ENCODE measurements around the gene XBP1. TPM values are rescaled to one million over a fixed set of nuclear protein-coding genes. Genes with fewer than 3 reads are reported as not detected.
A peak's percentile ranks its signal among the peaks of the same experiment; 100 is the strongest.

XBP1 gene
- total RNA-seq, 4 donors from 2014 or later, result 65.6 to 113 (median 111) TPM

DNA sequence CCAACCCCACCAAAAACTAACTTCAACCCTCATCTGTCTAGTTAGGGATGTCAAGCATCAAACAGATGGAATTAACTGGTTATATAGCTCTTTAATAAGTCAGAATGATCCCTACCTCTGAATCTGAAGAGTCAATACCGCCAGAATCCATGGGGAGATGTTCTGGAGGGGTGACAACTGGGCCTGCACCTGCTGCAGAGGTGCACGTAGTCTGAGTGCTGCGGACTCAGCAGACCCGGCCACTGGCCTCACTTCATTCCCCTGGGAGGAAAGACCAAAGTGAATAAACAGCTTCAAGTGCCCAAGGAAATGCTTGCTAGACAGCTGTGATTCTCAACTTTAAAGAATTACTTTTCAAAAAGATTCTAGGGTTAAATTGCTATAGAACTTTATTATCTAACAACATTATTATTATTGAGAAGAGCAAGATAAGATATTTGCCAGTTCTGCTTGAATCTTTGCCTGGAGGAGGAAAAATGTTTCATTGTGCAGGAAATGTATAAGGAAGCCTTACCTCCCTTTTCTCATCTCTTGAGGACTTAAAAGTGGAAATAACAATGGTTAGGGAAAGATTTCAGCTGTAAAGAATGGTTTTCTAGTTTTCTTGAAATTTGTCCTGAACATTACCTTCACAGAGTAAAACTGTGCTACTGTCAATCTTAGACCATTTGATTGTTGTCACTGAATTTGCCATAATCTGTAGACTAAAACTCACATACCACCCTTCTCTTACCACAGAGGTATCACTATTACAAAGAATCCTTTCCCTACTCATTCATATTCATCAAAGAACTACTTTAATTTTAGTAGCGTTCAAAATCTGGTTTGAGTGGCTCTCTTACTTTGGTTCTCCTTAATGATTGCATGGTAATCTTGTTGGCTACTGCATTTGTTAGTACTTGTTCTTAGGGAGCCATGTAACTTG lies 4.2 kb downstream of the XBP1 start:
- Histone ChIP-seq H3K4me3 (no peak overlapping the region), H3K27ac (no peak overlapping the region), H3K27me3 (no peaks in the 10 kb centered on the region), H3K4me1 (peaks cover 0 to 58% (median 15%) of the 10 kb centered on the region in 4 donors), H3K9me3 (no peaks in the 10 kb centered on the region), H3K36me3 (peaks cover 2 to 54% (median 22%) of the 10 kb centered on the region in 3 donors)
- DNase-seq (ENCODE audit: low spot score in 2 of 2), result no peak
- TF ChIP-seq POLR2A (IDR thresholded peaks at IDR 0.05) (no peak), EP300 (IDR thresholded peaks at IDR 0.05) (no peak)
- 76 to 79% methylated on average over 5 of the region's 5 CpGs for WGBS, 2 donors

DNA sequence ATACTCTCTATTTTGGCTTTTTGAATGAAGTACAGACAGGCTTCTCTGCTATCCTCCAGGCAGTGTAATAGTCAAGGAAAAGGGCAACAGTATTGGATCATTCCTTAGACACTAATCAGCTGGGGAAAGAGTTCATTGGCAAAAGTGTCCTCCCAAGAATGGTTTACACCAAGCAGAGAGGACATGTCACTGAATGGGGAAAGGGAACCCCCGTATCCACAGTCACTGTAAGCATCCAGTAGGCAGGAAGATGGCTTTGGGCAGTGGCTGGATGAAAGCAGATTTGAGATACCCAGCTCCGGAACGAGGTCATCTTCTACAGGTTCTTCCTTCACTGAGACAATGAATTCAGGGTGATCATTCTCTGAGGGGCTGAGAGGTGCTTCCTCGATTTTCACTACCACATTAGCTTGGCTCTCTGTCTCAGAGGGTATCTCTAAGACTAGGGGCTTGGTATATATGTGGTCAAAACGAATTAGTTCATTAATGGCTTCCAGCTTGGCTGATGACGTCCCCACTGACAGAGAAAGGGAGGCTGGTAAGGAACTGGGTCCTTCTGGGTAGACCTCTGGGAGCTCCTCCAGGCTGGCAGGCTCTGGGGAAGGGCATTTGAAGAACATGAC lies 5.2 kb downstream of the XBP1 start:
- Histone ChIP-seq H3K9me3 (no peaks in the 10 kb centered on the region), H3K27ac (peak overlapping the region in 1 of 4 donors; percentile 12), H3K27me3 (no peaks in the 10 kb centered on the region), H3K4me1 (peaks cover 0 to 56% (median 15%) of the 10 kb centered on the region in 4 donors), H3K4me3 (no peak overlapping the region), H3K36me3 (peaks cover 2 to 55% (median 22%) of the 10 kb centered on the region in 3 donors)
- no peak for TF ChIP-seq POLR2A (IDR thresholded peaks at IDR 0.05)
- no peak for DNase-seq (ENCODE audit: low spot score in 2 of 2)
- 81 to 87% methylated on average over 6 of the region's 6 CpGs for WGBS, 2 donors

DNA sequence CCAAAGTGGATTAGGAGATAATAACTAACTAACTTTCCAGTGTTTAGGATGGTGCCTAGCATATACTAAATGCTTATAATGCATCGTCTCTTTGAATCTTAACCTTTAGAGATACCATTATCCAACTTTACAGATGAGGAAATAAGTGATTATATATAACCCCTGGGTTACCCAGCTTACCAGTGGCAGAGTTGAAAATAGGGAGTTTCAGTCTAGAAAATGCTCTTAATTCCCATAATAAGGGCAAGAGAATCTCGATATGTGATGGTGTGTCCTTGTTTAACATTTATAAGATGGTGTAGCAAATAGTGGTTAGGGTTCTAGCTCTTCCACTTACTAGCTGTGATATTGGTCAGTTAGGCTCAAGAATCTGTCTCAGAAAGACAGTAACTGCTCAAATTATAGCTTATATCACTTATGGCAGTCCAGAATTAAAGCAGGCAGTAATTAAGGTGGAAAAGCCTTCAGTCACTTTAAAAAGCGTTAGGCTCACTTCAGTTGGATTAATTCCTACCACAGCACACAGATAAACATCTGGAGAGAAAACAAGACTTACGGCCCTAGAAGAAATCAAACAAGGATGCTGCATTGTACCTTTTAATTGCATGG lies 6.3 kb downstream of the XBP1 start:
- Histone ChIP-seq H3K4me3 (no peak overlapping the region), H3K4me1 (peaks cover 0 to 53% (median 14%) of the 10 kb centered on the region in 4 donors), H3K27me3 (no peaks in the 10 kb centered on the region), H3K36me3 (peaks cover 2 to 61% (median 22%) of the 10 kb centered on the region in 3 donors), H3K9me3 (no peaks in the 10 kb centered on the region), H3K27ac (no peak overlapping the region)
- 73 to 79% methylated on average over 4 of the region's 4 CpGs for WGBS, 2 donors
- no peak for DNase-seq (ENCODE audit: low spot score in 2 of 2)
- TF ChIP-seq, protein P1, sequence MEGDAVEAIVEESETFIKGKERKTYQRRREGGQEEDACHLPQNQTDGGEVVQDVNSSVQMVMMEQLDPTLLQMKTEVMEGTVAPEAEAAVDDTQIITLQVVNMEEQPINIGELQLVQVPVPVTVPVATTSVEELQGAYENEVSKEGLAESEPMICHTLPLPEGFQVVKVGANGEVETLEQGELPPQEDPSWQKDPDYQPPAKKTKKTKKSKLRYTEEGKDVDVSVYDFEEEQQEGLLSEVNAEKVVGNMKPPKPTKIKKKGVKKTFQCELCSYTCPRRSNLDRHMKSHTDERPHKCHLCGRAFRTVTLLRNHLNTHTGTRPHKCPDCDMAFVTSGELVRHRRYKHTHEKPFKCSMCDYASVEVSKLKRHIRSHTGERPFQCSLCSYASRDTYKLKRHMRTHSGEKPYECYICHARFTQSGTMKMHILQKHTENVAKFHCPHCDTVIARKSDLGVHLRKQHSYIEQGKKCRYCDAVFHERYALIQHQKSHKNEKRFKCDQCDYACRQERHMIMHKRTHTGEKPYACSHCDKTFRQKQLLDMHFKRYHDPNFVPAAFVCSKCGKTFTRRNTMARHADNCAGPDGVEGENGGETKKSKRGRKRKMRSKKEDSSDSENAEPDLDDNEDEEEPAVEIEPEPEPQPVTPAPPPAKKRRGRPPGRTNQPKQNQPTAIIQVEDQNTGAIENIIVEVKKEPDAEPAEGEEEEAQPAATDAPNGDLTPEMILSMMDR (IDR thresholded peaks at IDR 0.05), result no peak
- no peak for TF ChIP-seq POLR2A (IDR thresholded peaks at IDR 0.05)
- no peak for TF ChIP-seq EP300 (IDR thresholded peaks at IDR 0.05)

DNA sequence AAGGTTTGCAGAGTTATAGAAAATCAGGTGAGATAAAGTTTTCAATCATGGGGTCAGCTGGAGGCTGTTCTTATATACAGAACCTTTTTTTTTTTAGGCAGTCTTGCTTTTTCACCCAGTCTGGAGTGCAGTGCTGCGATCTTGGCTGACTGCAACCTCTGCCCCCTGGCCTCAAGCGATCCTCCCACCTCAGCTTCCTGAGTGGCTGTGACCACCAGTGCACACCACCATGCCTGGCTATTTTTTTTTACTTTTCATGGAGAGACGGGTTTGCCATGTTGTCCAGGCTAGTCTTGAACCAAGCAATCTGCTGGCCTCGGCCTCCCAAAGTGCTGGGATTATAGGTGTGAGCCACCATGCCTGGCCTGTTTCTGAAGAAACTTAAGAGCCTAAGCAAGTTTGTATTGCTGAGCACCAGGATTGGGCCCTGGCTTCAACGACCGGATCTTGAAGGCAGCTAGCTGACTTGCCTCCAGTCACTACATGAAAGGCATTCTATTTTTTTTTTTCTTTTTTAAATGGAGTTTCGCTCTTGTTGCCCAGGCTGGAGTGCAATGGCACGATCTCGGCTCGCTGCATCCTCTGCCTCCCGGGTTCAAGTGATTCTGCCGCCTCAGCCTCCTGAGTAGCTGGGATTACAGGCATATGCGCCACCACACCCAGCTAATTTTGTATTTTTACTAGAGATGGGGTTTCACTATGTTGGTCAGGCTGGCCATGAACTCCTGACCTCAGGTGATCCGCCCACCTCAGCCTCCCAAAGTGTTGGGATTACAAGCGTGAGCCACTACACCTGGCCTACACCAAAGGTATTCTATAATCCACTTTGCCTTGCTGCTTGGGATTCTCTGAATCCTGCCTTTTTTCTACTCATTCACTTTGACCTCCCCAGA lies 7.6 kb downstream of the XBP1 start:
- H3K36me3 ChIP-seq, result peaks cover 2 to 63% (median 22%) of the 10 kb centered on the region in 3 donors

DNA sequence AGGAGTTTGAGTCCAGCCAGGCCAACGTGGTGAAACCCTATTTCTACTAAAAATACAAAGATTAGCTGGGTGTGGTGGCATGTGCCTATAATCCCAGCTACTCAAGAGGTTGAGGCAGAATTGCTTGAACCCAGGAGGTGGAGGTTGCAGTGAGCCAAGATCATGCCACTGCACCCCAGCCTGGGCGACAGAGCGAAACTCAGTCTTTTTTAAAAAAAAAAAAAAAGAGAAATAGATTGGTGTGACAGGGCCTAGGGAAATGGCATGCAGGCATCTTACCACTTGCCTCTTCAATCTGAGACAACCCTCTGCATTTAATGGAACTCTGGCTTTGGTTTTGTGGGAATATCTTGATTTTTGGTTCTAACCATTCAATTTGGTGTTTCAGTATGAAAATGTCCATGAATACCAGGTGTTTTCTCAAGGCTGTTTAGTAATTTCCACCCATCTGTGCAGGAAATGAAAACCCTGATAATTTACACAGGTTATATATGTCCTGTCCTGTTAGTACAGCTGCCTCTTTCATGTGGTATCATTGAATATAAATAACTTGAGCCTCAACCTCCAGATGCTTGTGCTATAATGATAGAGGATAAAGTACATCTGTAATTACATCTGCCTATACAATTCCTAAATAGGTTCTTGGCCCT lies 8.4 kb downstream of the XBP1 start:
- Histone ChIP-seq H3K4me1 (peaks cover 0 to 38% (median 2%) of the 10 kb centered on the region in 4 donors), H3K9me3 (no peaks in the 10 kb centered on the region), H3K36me3 (peaks cover 2 to 63% (median 17%) of the 10 kb centered on the region in 3 donors), H3K27ac (no peak overlapping the region), H3K27me3 (no peaks in the 10 kb centered on the region), H3K4me3 (no peak overlapping the region)
- no peak for DNase-seq (ENCODE audit: low spot score in 2 of 2)
- TF ChIP-seq POLR2A (IDR thresholded peaks at IDR 0.05) (no peak), EP300 (IDR thresholded peaks at IDR 0.05) (no peak)
- TF ChIP-seq, protein P1 (IDR thresholded peaks at IDR 0.05), result no peak
- WGBS, 2 donors, result 57 to 59% methylated on average over 3 of the region's 3 CpGs

More for the DNA sequence above, 7.6 kb downstream of the XBP1 start:
- H3K4me3 ChIP-seq, result no peak overlapping the region
- 87 to 88% methylated on average over 15 of the region's 15 CpGs for WGBS, 2 donors
- H3K4me1 ChIP-seq, result peaks cover 0 to 45% (median 5%) of the 10 kb centered on the region in 4 donors
- H3K27ac ChIP-seq, result no peak overlapping the region
- TF ChIP-seq, protein P1 (IDR thresholded peaks at IDR 0.05), result no peak
- TF ChIP-seq POLR2A (IDR thresholded peaks at IDR 0.05), result no peak
- TF ChIP-seq EP300 (IDR thresholded peaks at IDR 0.05), result no peak
- H3K27me3 ChIP-seq, result no peaks in the 10 kb centered on the region
- no peak for DNase-seq (ENCODE audit: low spot score in 2 of 2)
- no peaks in the 10 kb centered on the region for H3K9me3 ChIP-seq

Data from tibial nerve (tissue), 4 donors.